HG03432 (cell line): Measurements from ENCODE around the gene SPATA6L.
A peak's percentile ranks its signal among the peaks of the same experiment; 100 is the strongest.

Experiments used
- ATAC-seq: cut with Tn5 transposase; IDR thresholded peaks from one replicate; pipeline ENCODE4 v1.9.1; 2021; ENCODE audit warnings: mild to moderate bottlenecking, moderate library complexity; ENCODE audit not compliant: unreplicated experiment

The SPATA6L gene

GRCh38 chr9:4590430-4591122 lies 75.7 kb downstream of the SPATA6L start:
- no peak for ATAC-seq

- no peak for ATAC-seq
These were observed 77.6 kb downstream of the SPATA6L start for GRCh38 chr9:4588721-4589120.

- ATAC-seq: no peak
These were observed 81.1 kb downstream of the SPATA6L start for GRCh38 chr9:4585135-4585534.

- no peak for ATAC-seq
These were observed 81.6 kb downstream of the SPATA6L start for GRCh38 chr9:4584636-4585035.

GRCh38 chr9:4583001-4583400 lies 83.3 kb downstream of the SPATA6L start:
- no peak for ATAC-seq

GRCh38 chr9:4581861-4582565 lies 84.3 kb downstream of the SPATA6L start:
- no peak for ATAC-seq

- no peak for ATAC-seq
These were observed 85.1 kb downstream of the SPATA6L start for GRCh38 chr9:4581035-4581760.

- ATAC-seq: no peak
These were observed 87.3 kb downstream of the SPATA6L start for GRCh38 chr9:4579001-4579400.

- no peak for ATAC-seq
These were observed 89.8 kb downstream of the SPATA6L start for GRCh38 chr9:4576448-4576847.

- no peak for ATAC-seq
These were observed 90.3 kb downstream of the SPATA6L start for GRCh38 chr9:4575997-4576396.

GRCh38 chr9:4574657-4575243 lies 91.5 kb downstream of the SPATA6L start:
- no peak for ATAC-seq

- no peak for ATAC-seq
These were observed 92.5 kb downstream of the SPATA6L start for GRCh38 chr9:4573634-4574389.

GRCh38 chr9:4573176-4573575 lies 93.1 kb downstream of the SPATA6L start:
- ATAC-seq: no peak

GRCh38 chr9:4572184-4572826 lies 94.0 kb downstream of the SPATA6L start:
- ATAC-seq: no peak

- ATAC-seq: no peak
These were observed 97.2 kb downstream of the SPATA6L start for GRCh38 chr9:4569101-4569500.

- no peak for ATAC-seq
These were observed 98.7 kb downstream of the SPATA6L start for GRCh38 chr9:4567601-4568000.

GRCh38 chr9:4566806-4567205 lies 99.5 kb downstream of the SPATA6L start:
- ATAC-seq: no peak

- ATAC-seq: no peak
These were observed 103.2 kb downstream of the SPATA6L start for GRCh38 chr9:4563105-4563504.

- peak; percentile 87 for ATAC-seq
These were observed 106.8 kb downstream of the SPATA6L start for GRCh38 chr9:4559261-4560182.
